Measurements from ENCODE around the gene SSTR4. TPM values are rescaled to one million over a fixed set of nuclear protein-coding genes. Genes with fewer than 3 reads are reported as not detected.

Gene SSTR4
- total RNA-seq, 1 experiment from 2014 or later, result not detected

DNA sequence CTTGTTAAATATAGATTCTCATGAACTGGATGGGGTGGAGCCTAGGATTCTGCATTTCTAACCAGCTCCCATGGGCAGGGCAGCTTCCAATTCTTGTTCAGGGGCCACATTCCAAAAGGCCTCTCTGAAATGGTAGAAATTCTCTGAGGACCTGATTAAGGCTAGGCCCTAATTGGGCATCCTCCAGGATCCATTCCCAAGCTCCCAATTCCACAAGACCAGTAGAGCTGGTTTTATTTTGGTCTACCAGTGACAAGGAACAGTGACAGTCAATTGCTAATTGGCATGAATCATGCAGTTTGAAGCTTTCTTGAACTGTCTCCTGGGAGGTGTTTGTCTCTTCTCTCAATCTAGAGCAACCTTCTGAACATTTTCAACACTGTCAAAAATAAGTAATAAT is 11.3 kb downstream of the SSTR4 start:
- ATAC-seq, result no peak
- ChIA-PET POLR2A (no interaction called here), CTCF (no interaction called here)
- no peaks in the 10 kb centered on the region for H3K9me3 ChIP-seq (ENCODE audit: control insufficient read depth, insufficient read depth, low read depth, low read length)
- DNase-seq (ENCODE audit: low read depth, low spot score), result no peak
- no peaks in the 10 kb centered on the region for H3K36me3 ChIP-seq (ENCODE audit: control insufficient read depth, insufficient read depth, low read length)
- H3K4me3 ChIP-seq (ENCODE audit: low read depth in 2 of 2, low read length in 2 of 2), result no peak overlapping the region
- peaks cover 8% of the 10 kb centered on the region for H3K4me1 ChIP-seq (ENCODE audit: control insufficient read depth, insufficient read depth, low read length)
- H3K27me3 ChIP-seq (ENCODE audit: control insufficient read depth, insufficient read depth, low read length), result peaks cover 28% of the 10 kb centered on the region
- intact Hi-C loops (cut with micrococcal nuclease; ENCODE audit: unreplicated experiment) (no loop called here), in situ Hi-C loops (cut with HindIII; ENCODE audit: low pct_unique_long_range_greater_than_20kb, low sequenced_read_pairs) (no loop called here)
- no peak overlapping the region for H3K27ac ChIP-seq (ENCODE audit: low read length)
- BruUV-seq (replicated peaks), result no TSS peak
- no peak for TF ChIP-seq SIN3A (IDR thresholded peaks at IDR 0.05; ENCODE audit: borderline replicate concordance, insufficient read depth, low read depth, low read length)
- TF ChIP-seq POLR2AphosphoS5 (IDR thresholded peaks at IDR 0.05; ENCODE audit: low read depth, low read length), result no peak
- TF ChIP-seq, protein P1, sequence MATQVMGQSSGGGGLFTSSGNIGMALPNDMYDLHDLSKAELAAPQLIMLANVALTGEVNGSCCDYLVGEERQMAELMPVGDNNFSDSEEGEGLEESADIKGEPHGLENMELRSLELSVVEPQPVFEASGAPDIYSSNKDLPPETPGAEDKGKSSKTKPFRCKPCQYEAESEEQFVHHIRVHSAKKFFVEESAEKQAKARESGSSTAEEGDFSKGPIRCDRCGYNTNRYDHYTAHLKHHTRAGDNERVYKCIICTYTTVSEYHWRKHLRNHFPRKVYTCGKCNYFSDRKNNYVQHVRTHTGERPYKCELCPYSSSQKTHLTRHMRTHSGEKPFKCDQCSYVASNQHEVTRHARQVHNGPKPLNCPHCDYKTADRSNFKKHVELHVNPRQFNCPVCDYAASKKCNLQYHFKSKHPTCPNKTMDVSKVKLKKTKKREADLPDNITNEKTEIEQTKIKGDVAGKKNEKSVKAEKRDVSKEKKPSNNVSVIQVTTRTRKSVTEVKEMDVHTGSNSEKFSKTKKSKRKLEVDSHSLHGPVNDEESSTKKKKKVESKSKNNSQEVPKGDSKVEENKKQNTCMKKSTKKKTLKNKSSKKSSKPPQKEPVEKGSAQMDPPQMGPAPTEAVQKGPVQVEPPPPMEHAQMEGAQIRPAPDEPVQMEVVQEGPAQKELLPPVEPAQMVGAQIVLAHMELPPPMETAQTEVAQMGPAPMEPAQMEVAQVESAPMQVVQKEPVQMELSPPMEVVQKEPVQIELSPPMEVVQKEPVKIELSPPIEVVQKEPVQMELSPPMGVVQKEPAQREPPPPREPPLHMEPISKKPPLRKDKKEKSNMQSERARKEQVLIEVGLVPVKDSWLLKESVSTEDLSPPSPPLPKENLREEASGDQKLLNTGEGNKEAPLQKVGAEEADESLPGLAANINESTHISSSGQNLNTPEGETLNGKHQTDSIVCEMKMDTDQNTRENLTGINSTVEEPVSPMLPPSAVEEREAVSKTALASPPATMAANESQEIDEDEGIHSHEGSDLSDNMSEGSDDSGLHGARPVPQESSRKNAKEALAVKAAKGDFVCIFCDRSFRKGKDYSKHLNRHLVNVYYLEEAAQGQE (IDR thresholded peaks at IDR 0.05; ENCODE audit: insufficient read depth in 1 of 2, low read depth in 2 of 2, low read length in 1 of 2), result no peak
- TF ChIP-seq TCF7L2 (IDR thresholded peaks at IDR 0.05; ENCODE audit: low read depth, low read length), result no peak
- TF ChIP-seq, protein P2, sequence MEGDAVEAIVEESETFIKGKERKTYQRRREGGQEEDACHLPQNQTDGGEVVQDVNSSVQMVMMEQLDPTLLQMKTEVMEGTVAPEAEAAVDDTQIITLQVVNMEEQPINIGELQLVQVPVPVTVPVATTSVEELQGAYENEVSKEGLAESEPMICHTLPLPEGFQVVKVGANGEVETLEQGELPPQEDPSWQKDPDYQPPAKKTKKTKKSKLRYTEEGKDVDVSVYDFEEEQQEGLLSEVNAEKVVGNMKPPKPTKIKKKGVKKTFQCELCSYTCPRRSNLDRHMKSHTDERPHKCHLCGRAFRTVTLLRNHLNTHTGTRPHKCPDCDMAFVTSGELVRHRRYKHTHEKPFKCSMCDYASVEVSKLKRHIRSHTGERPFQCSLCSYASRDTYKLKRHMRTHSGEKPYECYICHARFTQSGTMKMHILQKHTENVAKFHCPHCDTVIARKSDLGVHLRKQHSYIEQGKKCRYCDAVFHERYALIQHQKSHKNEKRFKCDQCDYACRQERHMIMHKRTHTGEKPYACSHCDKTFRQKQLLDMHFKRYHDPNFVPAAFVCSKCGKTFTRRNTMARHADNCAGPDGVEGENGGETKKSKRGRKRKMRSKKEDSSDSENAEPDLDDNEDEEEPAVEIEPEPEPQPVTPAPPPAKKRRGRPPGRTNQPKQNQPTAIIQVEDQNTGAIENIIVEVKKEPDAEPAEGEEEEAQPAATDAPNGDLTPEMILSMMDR (IDR thresholded peaks at IDR 0.05), result no peak

DNA sequence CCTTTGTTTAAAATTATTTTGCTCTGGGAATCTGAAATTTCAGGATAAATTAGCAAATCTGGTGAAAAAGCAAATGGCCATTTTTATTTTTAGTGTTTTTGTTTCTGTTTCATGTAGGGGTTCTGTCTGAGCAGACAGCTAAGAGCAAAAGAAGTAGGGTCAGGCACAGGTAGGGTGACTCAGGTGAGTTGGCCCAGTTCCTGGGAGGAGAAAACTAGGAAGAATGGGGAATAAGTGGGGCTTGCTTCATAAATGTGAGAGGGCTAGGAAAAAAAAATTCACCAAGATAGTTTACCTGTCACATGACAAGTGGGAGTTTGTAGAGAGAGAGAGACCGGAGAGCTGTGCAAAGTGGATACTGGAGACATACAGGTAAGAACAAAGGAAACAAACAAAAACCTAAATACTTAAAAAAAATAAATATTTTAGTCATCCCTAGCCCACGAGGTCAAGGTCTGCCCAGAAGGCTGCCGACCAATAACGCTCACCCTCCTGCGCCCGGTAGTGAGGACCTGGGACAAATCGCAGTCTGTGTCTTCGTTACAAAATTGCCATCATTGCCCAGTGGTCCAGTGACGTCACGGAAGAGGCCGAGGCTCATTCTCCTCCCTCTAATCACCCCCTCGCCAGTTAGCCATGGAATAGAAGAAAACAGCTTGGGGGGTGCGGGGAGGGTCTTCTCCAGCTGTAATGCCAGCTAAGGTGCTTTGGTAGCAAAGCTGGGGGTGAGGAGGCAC is 12.1 kb downstream of the SSTR4 start:
- intact Hi-C loops (cut with micrococcal nuclease; ENCODE audit: unreplicated experiment) (no loop called here), in situ Hi-C loops (cut with HindIII; ENCODE audit: low pct_unique_long_range_greater_than_20kb, low sequenced_read_pairs) (no loop called here)
- Histone ChIP-seq H3K27me3 (ENCODE audit: control insufficient read depth, insufficient read depth, low read length) (peaks cover 23% of the 10 kb centered on the region), H3K27ac (ENCODE audit: low read length) (no peak overlapping the region), H3K4me1 (ENCODE audit: control insufficient read depth, insufficient read depth, low read length) (peaks cover 8% of the 10 kb centered on the region), H3K9me3 (ENCODE audit: control insufficient read depth, insufficient read depth, low read depth, low read length) (no peaks in the 10 kb centered on the region), H3K36me3 (ENCODE audit: control insufficient read depth, insufficient read depth, low read length) (no peaks in the 10 kb centered on the region), H3K4me3 (ENCODE audit: low read depth in 2 of 2, low read length in 2 of 2) (peak overlapping the region in 1 of 2 experiments; percentile 56; a peak in 1 of 4 replicates)
- ATAC-seq (no peak), DNase-seq (ENCODE audit: low read depth, low spot score) (no peak)
- no TSS peak for BruUV-seq (replicated peaks)
- ChIA-PET POLR2A (no interaction called here), CTCF (no interaction called here)
- TF ChIP-seq TCF7L2 (IDR thresholded peaks at IDR 0.05; ENCODE audit: low read depth, low read length) (no peak), POLR2AphosphoS5 (IDR thresholded peaks at IDR 0.05; ENCODE audit: low read depth, low read length) (no peak), SIN3A (IDR thresholded peaks at IDR 0.05; ENCODE audit: borderline replicate concordance, insufficient read depth, low read depth, low read length) (no peak)
- TF ChIP-seq, protein P1 (IDR thresholded peaks at IDR 0.05; ENCODE audit: insufficient read depth in 1 of 2, low read depth in 2 of 2, low read length in 1 of 2), result no peak
- TF ChIP-seq, protein P2 (IDR thresholded peaks at IDR 0.05), result no peak

Data from Panc1 (cell line).